ENCODE measurements around the gene HMGCR. TPM values are rescaled to one million over a fixed set of nuclear protein-coding genes. Genes with fewer than 3 reads are reported as not detected.

HMGCR gene
- total RNA-seq, 1 experiment from 2014 or later, result 115 TPM

- in situ Hi-C loops (cut with HindIII; ENCODE audit: low pct_unique_long_range_greater_than_20kb, low sequenced_read_pairs), result no loop called here
- peak; percentile 93 for DNase-seq (ENCODE audit: low read depth, low spot score)
These were observed 937 bp upstream of the HMGCR start for GRCh38 chr5:75335952-75336614.

GRCh38 chr5:75337366-75338021 is 474 bp downstream of the HMGCR start:
- in situ Hi-C loops (cut with HindIII; ENCODE audit: low pct_unique_long_range_greater_than_20kb, low sequenced_read_pairs), result no loop called here
- DNase-seq (ENCODE audit: low read depth, low spot score), result peak; percentile 26

GRCh38 chr5:75338408-75338807 is 1.4 kb downstream of the HMGCR start:
- no peak for DNase-seq (ENCODE audit: low read depth, low spot score)
- in situ Hi-C loops (cut with HindIII; ENCODE audit: low pct_unique_long_range_greater_than_20kb, low sequenced_read_pairs), result no loop called here

- no peak for DNase-seq (ENCODE audit: low read depth, low spot score)
- in situ Hi-C loops (cut with HindIII; ENCODE audit: low pct_unique_long_range_greater_than_20kb, low sequenced_read_pairs), result no loop called here
These were observed 3.9 kb downstream of the HMGCR start for GRCh38 chr5:75340714-75341478.

GRCh38 chr5:75341934-75342333 is 4.9 kb downstream of the HMGCR start:
- no peak for DNase-seq (ENCODE audit: low read depth, low spot score)
- in situ Hi-C loops (cut with HindIII; ENCODE audit: low pct_unique_long_range_greater_than_20kb, low sequenced_read_pairs), result no loop called here

GRCh38 chr5:75342836-75343235 is 5.8 kb downstream of the HMGCR start:
- DNase-seq (ENCODE audit: low read depth, low spot score), result no peak
- in situ Hi-C loops (cut with HindIII; ENCODE audit: low pct_unique_long_range_greater_than_20kb, low sequenced_read_pairs), result no loop called here

- in situ Hi-C loops (cut with HindIII; ENCODE audit: low pct_unique_long_range_greater_than_20kb, low sequenced_read_pairs), result no loop called here
- DNase-seq (ENCODE audit: low read depth, low spot score), result no peak
These were observed 11.2 kb downstream of the HMGCR start for GRCh38 chr5:75348241-75348640.

- in situ Hi-C loops (cut with HindIII; ENCODE audit: low pct_unique_long_range_greater_than_20kb, low sequenced_read_pairs), result no loop called here
- DNase-seq (ENCODE audit: low read depth, low spot score), result no peak
These were observed 12.6 kb downstream of the HMGCR start for GRCh38 chr5:75349663-75350062.

- in situ Hi-C loops (cut with HindIII; ENCODE audit: low pct_unique_long_range_greater_than_20kb, low sequenced_read_pairs), result no loop called here
- DNase-seq (ENCODE audit: low read depth, low spot score), result no peak
These were observed 14.3 kb downstream of the HMGCR start for GRCh38 chr5:75351139-75351926.

- no peak for DNase-seq (ENCODE audit: low read depth, low spot score)
- in situ Hi-C loops (cut with HindIII; ENCODE audit: low pct_unique_long_range_greater_than_20kb, low sequenced_read_pairs), result no loop called here
These were observed 18.2 kb downstream of the HMGCR start for GRCh38 chr5:75355236-75355635.

GRCh38 chr5:75356719-75357118 is 19.7 kb downstream of the HMGCR start:
- DNase-seq (ENCODE audit: low read depth, low spot score), result no peak
- in situ Hi-C loops (cut with HindIII; ENCODE audit: low pct_unique_long_range_greater_than_20kb, low sequenced_read_pairs), result no loop called here

GRCh38 chr5:75358117-75358516 is 21.1 kb downstream of the HMGCR start:
- DNase-seq (ENCODE audit: low read depth, low spot score), result no peak
- in situ Hi-C loops (cut with HindIII; ENCODE audit: low pct_unique_long_range_greater_than_20kb, low sequenced_read_pairs), result no loop called here

GRCh38 chr5:75361310-75361709 is 24.3 kb downstream of the HMGCR start:
- DNase-seq (ENCODE audit: low read depth, low spot score), result peak; percentile 55

GRCh38 chr5:75362474-75362975 is 25.5 kb downstream of the HMGCR start:
- in situ Hi-C loops (cut with HindIII; ENCODE audit: low pct_unique_long_range_greater_than_20kb, low sequenced_read_pairs), result no loop called here
- DNase-seq (ENCODE audit: low read depth, low spot score), result no peak

More at GRCh38 chr5:75361310-75361709, 24.3 kb downstream of the HMGCR start:
- in situ Hi-C loops (cut with HindIII; ENCODE audit: low pct_unique_long_range_greater_than_20kb, low sequenced_read_pairs), result no loop called here

- DNase-seq (ENCODE audit: low read depth, low spot score), result no peak
- in situ Hi-C loops (cut with HindIII; ENCODE audit: low pct_unique_long_range_greater_than_20kb, low sequenced_read_pairs), result no loop called here
These were observed 26.1 kb downstream of the HMGCR start for GRCh38 chr5:75363111-75363510.

- in situ Hi-C loops (cut with HindIII; ENCODE audit: low pct_unique_long_range_greater_than_20kb, low sequenced_read_pairs), result no loop called here
- no peak for DNase-seq (ENCODE audit: low read depth, low spot score)
These were observed 26.9 kb downstream of the HMGCR start for GRCh38 chr5:75363726-75364495.
